Liver (tissue), 9 donors: ENCODE results near the gene PAPPA2. TPM values are rescaled to one million over a fixed set of nuclear protein-coding genes. Genes with fewer than 3 reads are reported as not detected.
A peak's percentile ranks its signal among the peaks of the same experiment; 100 is the strongest.

ENCODE experiments used
- DNase-seq: peaks from one replicate; pipeline ENCODE4 v3.0.0-alpha.2; 2017; ENCODE audit warnings: low spot score
- H3K27ac ChIP-seq, 2 donors: one replicate each; pipeline ENCODE4 v1.7.0; 2013; ENCODE audit warnings: inconsistent platforms in 2 of 2, low read length in 2 of 2, control low read depth in 1 of 2, low read depth in 1 of 2, mild to moderate bottlenecking in 1 of 2
- H3K27me3 ChIP-seq, 4 donors: one replicate each; pipeline versions ENCODE4 v1.6.1 to v1.7.0; 2013; ENCODE audit warnings: low read length in 3 of 4, inconsistent platforms in 1 of 4, mild to moderate bottlenecking in 1 of 4, moderate library complexity in 1 of 4; ENCODE audit not compliant: control insufficient read depth in 4 of 4, insufficient read depth in 4 of 4
- H3K36me3 ChIP-seq, 4 donors: one replicate each; pipeline versions ENCODE4 v1.6.1 to v1.7.0; 2013; ENCODE audit warnings: low read length in 3 of 4, mild to moderate bottlenecking in 3 of 4, low read depth in 1 of 4, moderate library complexity in 1 of 4; ENCODE audit not compliant: control insufficient read depth in 4 of 4, insufficient read depth in 3 of 4
- H3K4me1 ChIP-seq, 4 donors: one replicate each; pipeline versions ENCODE4 v1.6.1 to v1.7.0; 2013; ENCODE audit warnings: low read length in 3 of 4, mild to moderate bottlenecking in 3 of 4, moderate library complexity in 1 of 4; ENCODE audit not compliant: control insufficient read depth in 4 of 4, insufficient read depth in 4 of 4
- H3K4me3 ChIP-seq, 3 donors: one replicate each; pipeline versions ENCODE4 v1.6.1 to v1.7.0; 2013; ENCODE audit warnings: low read length in 3 of 3, control low read depth in 1 of 3, low read depth in 1 of 3, mild to moderate bottlenecking in 1 of 3
- H3K9ac ChIP-seq, 2 donors: one replicate each; pipeline ENCODE4 v1.7.0; 2013; ENCODE audit warnings: low read length in 2 of 2, mild to moderate bottlenecking in 2 of 2, moderate library complexity in 2 of 2, control low read depth in 1 of 2, low read depth in 1 of 2
- H3K9me3 ChIP-seq, 4 donors: one replicate each; pipeline versions ENCODE4 v1.6.1 to v1.7.0; 2013; ENCODE audit warnings: low read length in 3 of 4; ENCODE audit not compliant: control insufficient read depth in 4 of 4
- EGR1 ChIP-seq, 2 donors: IDR thresholded peaks; 2 replicates each; pipeline ENCODE4 v1.6.1; 2016 to 2018; ENCODE audit warnings: antibody characterized with exemption in 2 of 2, low read depth in 2 of 2
- FOXA1 ChIP-seq: IDR thresholded peaks from 2 replicates; pipeline ENCODE4 v1.6.1; 2016; ENCODE audit warnings: antibody characterized with exemption
- FOXA2 ChIP-seq: IDR thresholded peaks from 2 replicates; pipeline ENCODE4 v1.6.1; 2016; ENCODE audit warnings: antibody characterized with exemption
- GABPA ChIP-seq, 2 donors: IDR thresholded peaks in 1 of 2; conservative IDR thresholded peaks in 1 of 2; 2 replicates each; pipeline ENCODE4 v1.6.1; 2016; ENCODE audit warnings: antibody characterized with exemption in 2 of 2, mild to moderate bottlenecking in 1 of 2, moderate library complexity in 1 of 2
- HNF4A ChIP-seq, 2 donors: conservative IDR thresholded peaks; 2 replicates each; pipeline ENCODE4 v1.6.1; 2016; ENCODE audit warnings: antibody characterized with exemption in 2 of 2, mild to moderate bottlenecking in 2 of 2
- HNF4G ChIP-seq: IDR thresholded peaks from 2 replicates; pipeline ENCODE4 v1.6.1; 2016; ENCODE audit warnings: antibody characterized with exemption
- JUND ChIP-seq, 2 donors: IDR thresholded peaks; 2 replicates each; pipeline ENCODE4 v1.6.1; 2016; ENCODE audit warnings: antibody characterized with exemption in 2 of 2
- NR2F2 ChIP-seq: IDR thresholded peaks from 2 replicates; pipeline ENCODE4 v1.6.1; 2016; ENCODE audit warnings: antibody characterized with exemption
- RAD21 ChIP-seq, 2 donors: IDR thresholded peaks; 2 replicates each; pipeline ENCODE4 v1.6.1; 2016; ENCODE audit warnings: antibody characterized with exemption in 2 of 2, mild to moderate bottlenecking in 2 of 2
- RXRA ChIP-seq, 2 donors: IDR thresholded peaks; 2 replicates each; pipeline ENCODE4 v1.6.1; 2017 to 2018; ENCODE audit warnings: antibody characterized with exemption in 2 of 2, mild to moderate bottlenecking in 1 of 2
- SP1 ChIP-seq: IDR thresholded peaks from 2 replicates; pipeline ENCODE4 v1.6.1; 2018; ENCODE audit warnings: antibody characterized with exemption, mild to moderate bottlenecking
- TAF1 ChIP-seq: conservative IDR thresholded peaks from 2 replicates; pipeline ENCODE4 v1.6.1; 2016; ENCODE audit warnings: antibody characterized with exemption, mild to moderate bottlenecking
- YY1 ChIP-seq: IDR thresholded peaks from 2 replicates; pipeline ENCODE4 v1.6.1; 2016; ENCODE audit warnings: antibody characterized with exemption, mild to moderate bottlenecking
- WGBS: extraction: QIAGEN DNeasy Blood & Tissue Kit; methylation state at CpG from one replicate; pipeline ENCODE4 v1.1.7; 2013; 5-methylcytosine and 5-hydroxymethylcytosine counted together
- polyA plus RNA-seq, 2 donors: library from polyadenylated mRNA; stranded (reverse) in 1 of 2; unstranded in 1 of 2; fragments of 200-250 nt in 1 of 2; fragments of >200 nt in 1 of 2; fragmentation: Nextera tagmentation in 1 of 2; extraction: Ambion mirVana in 1 of 2; gene quantifications; one replicate each; pipeline versions ENCODE4 v1.2.1 to v1.2.3, GENCODE V29; 2013 to 2015
- total RNA-seq, 2 donors: library from RNA; depleted of rRNA; stranded (reverse); fragments of >200 nt; gene quantifications; one replicate each; pipeline ENCODE4 v1.2.3, GENCODE V29; 2014
- TF ChIP-seq, protein P1 (sequence below): IDR thresholded peaks from 2 replicates; pipeline ENCODE4 v1.6.1; 2016; ENCODE audit warnings: antibody characterized with exemption
- TF ChIP-seq, protein P2 (sequence below): IDR thresholded peaks from 2 replicates; pipeline ENCODE4 v1.6.1; 2016; ENCODE audit warnings: antibody characterized with exemption
- TF ChIP-seq, protein P3 (sequence below): fragments of 150-350 bp; IDR thresholded peaks from 2 replicates; pipeline ENCODE4 v1.5.1; 2017; ENCODE audit warnings: improper control_type of control experiment, low read depth, low read length; ENCODE audit not compliant: missing input control
- TF ChIP-seq, protein P4 (sequence below): IDR thresholded peaks from 2 replicates; pipeline ENCODE4 v1.6.1; 2016; ENCODE audit warnings: antibody characterized with exemption
- TF ChIP-seq, protein P5 (sequence below): IDR thresholded peaks from 2 replicates; pipeline ENCODE4 v1.6.1; 2016; ENCODE audit warnings: antibody characterized with exemption, mild to moderate bottlenecking
- donor health status: healthy.
- donor health status: healthy.
- donor health status: healthy.
- donor health status: healthy.
- donor health status: healthy.

PAPPA2 gene
- total and polyA plus RNA-seq, 4 donors = 0.19 to 27.2 (median 13.4) TPM

DNA sequence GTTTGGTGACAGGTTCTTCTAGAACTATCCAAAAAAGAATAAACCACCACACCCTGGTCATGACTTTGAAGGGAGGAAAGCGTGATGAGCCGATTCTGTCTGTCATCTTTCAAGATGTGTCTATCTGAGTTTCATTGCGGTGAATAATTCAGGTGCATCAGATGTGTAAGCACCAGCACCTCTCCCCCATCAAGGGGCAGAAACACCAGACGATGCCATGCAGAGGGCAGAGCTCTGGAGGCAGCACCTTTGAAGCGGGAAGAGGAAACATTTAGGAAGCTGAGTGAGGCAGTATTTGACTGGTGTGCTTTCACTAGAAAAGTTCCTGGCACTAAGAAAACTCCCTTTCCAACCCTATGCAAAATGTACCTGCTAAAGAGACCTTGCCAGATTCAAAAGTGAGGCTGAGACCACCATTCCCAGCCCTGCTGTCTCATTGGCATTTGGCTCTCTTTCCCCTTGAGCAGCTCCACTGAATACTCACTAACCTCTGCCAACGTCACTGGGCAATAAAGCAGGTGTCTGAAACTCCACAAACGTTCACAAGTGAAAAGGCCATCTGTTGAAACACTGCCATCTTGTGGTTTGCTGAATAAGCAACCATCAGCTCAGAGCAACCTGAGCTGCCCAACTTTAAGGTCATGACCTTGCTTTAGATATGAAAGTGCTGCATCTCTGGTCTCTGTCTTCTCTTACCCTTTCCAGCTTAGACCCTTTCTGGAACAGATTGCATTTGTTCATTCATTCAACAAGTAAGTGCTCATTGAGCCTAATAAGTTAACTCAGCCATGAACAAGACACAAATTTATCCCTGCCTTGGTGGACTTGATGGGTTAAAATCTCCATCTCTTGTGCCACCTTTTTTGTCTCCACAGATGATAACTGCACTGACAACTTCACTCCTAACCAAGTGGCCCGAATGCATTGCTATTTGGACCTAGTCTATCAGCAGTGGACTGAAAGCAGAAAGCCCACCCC, 228.6 kb downstream of the PAPPA2 start:
- Histone ChIP-seq H3K9ac (no peak overlapping the region), H3K27ac (no peak overlapping the region), H3K27me3 (no peaks in the 10 kb centered on the region), H3K36me3 (no peaks in the 10 kb centered on the region), H3K4me3 (no peak overlapping the region), H3K9me3 (no peaks in the 10 kb centered on the region), H3K4me1 (no peaks in the 10 kb centered on the region)
- TF ChIP-seq, protein P1, sequence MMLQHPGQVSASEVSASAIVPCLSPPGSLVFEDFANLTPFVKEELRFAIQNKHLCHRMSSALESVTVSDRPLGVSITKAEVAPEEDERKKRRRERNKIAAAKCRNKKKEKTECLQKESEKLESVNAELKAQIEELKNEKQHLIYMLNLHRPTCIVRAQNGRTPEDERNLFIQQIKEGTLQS = no peak
- TF ChIP-seq RAD21 (IDR thresholded peaks at IDR 0.05) (peak; percentile 98), YY1 (no peak), GABPA (IDR thresholded peaks at IDR 0.05 in 1 of 2, conservative IDR thresholded peaks at IDR 0.05 in 1 of 2) (no peak), JUND (IDR thresholded peaks at IDR 0.05) (no peak), FOXA1 (peak; percentile 6), RXRA (IDR thresholded peaks at IDR 0.05) (peak; percentile 69 to 87), EGR1 (IDR thresholded peaks at IDR 0.05; ENCODE audit: low read depth in 2 of 2) (no peak), HNF4A (conservative IDR thresholded peaks at IDR 0.05) (peak; percentile 49 to 67), FOXA2 (no peak), NR2F2 (peak; percentile 66), TAF1 (no peak), HNF4G (no peak), SP1 (no peak)
- TF ChIP-seq, protein P2, sequence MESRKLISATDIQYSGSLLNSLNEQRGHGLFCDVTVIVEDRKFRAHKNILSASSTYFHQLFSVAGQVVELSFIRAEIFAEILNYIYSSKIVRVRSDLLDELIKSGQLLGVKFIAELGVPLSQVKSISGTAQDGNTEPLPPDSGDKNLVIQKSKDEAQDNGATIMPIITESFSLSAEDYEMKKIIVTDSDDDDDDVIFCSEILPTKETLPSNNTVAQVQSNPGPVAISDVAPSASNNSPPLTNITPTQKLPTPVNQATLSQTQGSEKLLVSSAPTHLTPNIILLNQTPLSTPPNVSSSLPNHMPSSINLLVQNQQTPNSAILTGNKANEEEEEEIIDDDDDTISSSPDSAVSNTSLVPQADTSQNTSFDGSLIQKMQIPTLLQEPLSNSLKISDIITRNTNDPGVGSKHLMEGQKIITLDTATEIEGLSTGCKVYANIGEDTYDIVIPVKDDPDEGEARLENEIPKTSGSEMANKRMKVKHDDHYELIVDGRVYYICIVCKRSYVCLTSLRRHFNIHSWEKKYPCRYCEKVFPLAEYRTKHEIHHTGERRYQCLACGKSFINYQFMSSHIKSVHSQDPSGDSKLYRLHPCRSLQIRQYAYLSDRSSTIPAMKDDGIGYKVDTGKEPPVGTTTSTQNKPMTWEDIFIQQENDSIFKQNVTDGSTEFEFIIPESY = no peak
- TF ChIP-seq, protein P3, sequence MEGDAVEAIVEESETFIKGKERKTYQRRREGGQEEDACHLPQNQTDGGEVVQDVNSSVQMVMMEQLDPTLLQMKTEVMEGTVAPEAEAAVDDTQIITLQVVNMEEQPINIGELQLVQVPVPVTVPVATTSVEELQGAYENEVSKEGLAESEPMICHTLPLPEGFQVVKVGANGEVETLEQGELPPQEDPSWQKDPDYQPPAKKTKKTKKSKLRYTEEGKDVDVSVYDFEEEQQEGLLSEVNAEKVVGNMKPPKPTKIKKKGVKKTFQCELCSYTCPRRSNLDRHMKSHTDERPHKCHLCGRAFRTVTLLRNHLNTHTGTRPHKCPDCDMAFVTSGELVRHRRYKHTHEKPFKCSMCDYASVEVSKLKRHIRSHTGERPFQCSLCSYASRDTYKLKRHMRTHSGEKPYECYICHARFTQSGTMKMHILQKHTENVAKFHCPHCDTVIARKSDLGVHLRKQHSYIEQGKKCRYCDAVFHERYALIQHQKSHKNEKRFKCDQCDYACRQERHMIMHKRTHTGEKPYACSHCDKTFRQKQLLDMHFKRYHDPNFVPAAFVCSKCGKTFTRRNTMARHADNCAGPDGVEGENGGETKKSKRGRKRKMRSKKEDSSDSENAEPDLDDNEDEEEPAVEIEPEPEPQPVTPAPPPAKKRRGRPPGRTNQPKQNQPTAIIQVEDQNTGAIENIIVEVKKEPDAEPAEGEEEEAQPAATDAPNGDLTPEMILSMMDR = peak; percentile 79
- TF ChIP-seq, protein P4, sequence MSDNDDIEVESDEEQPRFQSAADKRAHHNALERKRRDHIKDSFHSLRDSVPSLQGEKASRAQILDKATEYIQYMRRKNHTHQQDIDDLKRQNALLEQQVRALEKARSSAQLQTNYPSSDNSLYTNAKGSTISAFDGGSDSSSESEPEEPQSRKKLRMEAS = no peak
- TF ChIP-seq, protein P5, sequence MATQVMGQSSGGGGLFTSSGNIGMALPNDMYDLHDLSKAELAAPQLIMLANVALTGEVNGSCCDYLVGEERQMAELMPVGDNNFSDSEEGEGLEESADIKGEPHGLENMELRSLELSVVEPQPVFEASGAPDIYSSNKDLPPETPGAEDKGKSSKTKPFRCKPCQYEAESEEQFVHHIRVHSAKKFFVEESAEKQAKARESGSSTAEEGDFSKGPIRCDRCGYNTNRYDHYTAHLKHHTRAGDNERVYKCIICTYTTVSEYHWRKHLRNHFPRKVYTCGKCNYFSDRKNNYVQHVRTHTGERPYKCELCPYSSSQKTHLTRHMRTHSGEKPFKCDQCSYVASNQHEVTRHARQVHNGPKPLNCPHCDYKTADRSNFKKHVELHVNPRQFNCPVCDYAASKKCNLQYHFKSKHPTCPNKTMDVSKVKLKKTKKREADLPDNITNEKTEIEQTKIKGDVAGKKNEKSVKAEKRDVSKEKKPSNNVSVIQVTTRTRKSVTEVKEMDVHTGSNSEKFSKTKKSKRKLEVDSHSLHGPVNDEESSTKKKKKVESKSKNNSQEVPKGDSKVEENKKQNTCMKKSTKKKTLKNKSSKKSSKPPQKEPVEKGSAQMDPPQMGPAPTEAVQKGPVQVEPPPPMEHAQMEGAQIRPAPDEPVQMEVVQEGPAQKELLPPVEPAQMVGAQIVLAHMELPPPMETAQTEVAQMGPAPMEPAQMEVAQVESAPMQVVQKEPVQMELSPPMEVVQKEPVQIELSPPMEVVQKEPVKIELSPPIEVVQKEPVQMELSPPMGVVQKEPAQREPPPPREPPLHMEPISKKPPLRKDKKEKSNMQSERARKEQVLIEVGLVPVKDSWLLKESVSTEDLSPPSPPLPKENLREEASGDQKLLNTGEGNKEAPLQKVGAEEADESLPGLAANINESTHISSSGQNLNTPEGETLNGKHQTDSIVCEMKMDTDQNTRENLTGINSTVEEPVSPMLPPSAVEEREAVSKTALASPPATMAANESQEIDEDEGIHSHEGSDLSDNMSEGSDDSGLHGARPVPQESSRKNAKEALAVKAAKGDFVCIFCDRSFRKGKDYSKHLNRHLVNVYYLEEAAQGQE = no peak
- no peak for DNase-seq
- WGBS = 51% methylated on average over 8 of the region's 8 CpGs
